Mucosa of gallbladder (tissue), 1 donor: Measurements from ENCODE around the gene PLEKHH2. TPM values are rescaled to one million over a fixed set of nuclear protein-coding genes. Genes with fewer than 3 reads are reported as not detected.
"Not testable (repeated sequence)": the region's sequence is repeated elsewhere in the genome, so short reads cannot be mapped to it uniquely, and the experiment has no call there.

Source experiments
- DNase-seq: peaks from one replicate; pipeline ENCODE4 v3.0.0-alpha.2; 2020; ENCODE audit warnings: low spot score
- total RNA-seq: library from RNA; stranded (reverse); gene quantifications from one replicate; pipeline ENCODE4 v1.2.1, GENCODE V29; 2021
- donor health status: DM: no; HTN: no; CAD: no.

PLEKHH2 gene
- 20.5 TPM for total RNA-seq

GRCh38 chr2:43637030-43637803, at the start of gene PLEKHH2:
TSS of gene PLEKHH2 (plus strand) at chr2:43637260. CDS start at chr2:43644674, 7,414 bp downstream.
- DNase-seq, result peak; percentile 94

- DNase-seq, result no peak
Observed at GRCh38 chr2:43592443-43592842, 44.6 kb upstream of the PLEKHH2 start.

GRCh38 chr2:43593254-43593653, 43.8 kb upstream of the PLEKHH2 start:
- DNase-seq, result no peak

- DNase-seq, result no peak
Observed at GRCh38 chr2:43594875-43595274, 42.2 kb upstream of the PLEKHH2 start.

GRCh38 chr2:43595603-43596412, 41.3 kb upstream of the PLEKHH2 start, which contains the start of gene THADA:
TSS of gene THADA (minus strand) at chr2:43596038. CDS start at chr2:43592392, 3,646 bp downstream.
- peak; percentile 100 for DNase-seq

- not testable (repeated sequence) for DNase-seq
Observed at GRCh38 chr2:43600596-43600995, 36.5 kb upstream of the PLEKHH2 start.

GRCh38 chr2:43604674-43605073, 32.4 kb upstream of the PLEKHH2 start:
- DNase-seq, result no peak

- peak; percentile 32 for DNase-seq
Observed at GRCh38 chr2:43605079-43605655, 31.9 kb upstream of the PLEKHH2 start.

GRCh38 chr2:43605851-43606250, 31.2 kb upstream of the PLEKHH2 start:
- no peak for DNase-seq

- DNase-seq, result peak; percentile 45
Observed at GRCh38 chr2:43609290-43609918, 27.7 kb upstream of the PLEKHH2 start.

GRCh38 chr2:43610361-43610760, 26.7 kb upstream of the PLEKHH2 start:
- DNase-seq, result no peak

GRCh38 chr2:43611987-43612894, 24.8 kb upstream of the PLEKHH2 start:
- peak; percentile 79 for DNase-seq

- DNase-seq, result no peak
Observed at GRCh38 chr2:43612944-43613343, 24.1 kb upstream of the PLEKHH2 start.

- no peak for DNase-seq
Observed at GRCh38 chr2:43616967-43617680, 19.9 kb upstream of the PLEKHH2 start.

GRCh38 chr2:43619511-43619910, 17.5 kb upstream of the PLEKHH2 start:
- DNase-seq, result no peak

GRCh38 chr2:43622931-43623451, 14.1 kb upstream of the PLEKHH2 start:
- DNase-seq, result peak; percentile 67

GRCh38 chr2:43631618-43632317, 5.3 kb upstream of the PLEKHH2 start:
- DNase-seq, result no peak

- DNase-seq, result no peak
Observed at GRCh38 chr2:43634604-43635306, 2.3 kb upstream of the PLEKHH2 start.

- DNase-seq, result not testable (repeated sequence)
Observed at GRCh38 chr2:43636153-43636552, 907 bp upstream of the PLEKHH2 start.
